ENCODE measurements around the gene IL21. TPM values are rescaled to one million over a fixed set of nuclear protein-coding genes. Genes with fewer than 3 reads are reported as not detected.
"Not testable (repeated sequence)": the region's sequence is repeated elsewhere in the genome, so short reads cannot be mapped to it uniquely, and the experiment has no call there.

The IL21 gene
- total RNA-seq, 1 donor from 2014 or later: 14.5 TPM

DNA sequence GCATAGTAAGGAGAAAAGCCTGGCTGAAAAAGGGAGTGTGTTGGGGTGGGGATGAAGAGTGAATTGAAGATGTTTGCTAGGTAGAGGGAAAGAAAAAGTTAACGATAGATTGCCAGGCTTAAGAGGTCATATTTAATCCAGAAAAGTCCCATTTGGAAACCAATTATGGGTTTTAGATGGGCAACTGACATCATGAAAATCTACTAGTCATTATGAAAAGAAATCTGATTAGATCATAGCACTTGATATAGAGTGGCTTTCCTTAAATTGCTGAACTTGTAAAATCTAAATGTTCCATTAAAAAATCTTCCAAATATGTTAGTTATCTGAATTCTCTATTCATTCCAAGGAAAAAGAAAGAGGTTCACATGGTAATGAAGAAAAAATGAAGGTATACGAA, 37.5 kb upstream of the IL21 start:
- peaks cover 12% of the 10 kb centered on the region for H3K9me3 Mint-ChIP-seq
- H3K27me3 Mint-ChIP-seq (ENCODE audit: low read depth): no peaks in the 10 kb centered on the region
- intact Hi-C loops (cut with micrococcal nuclease): loop anchor here (5.0 kb wide), 1 partner anchor 76 kb away; no protein-coding TSS in a partner anchor
- H3K27ac Mint-ChIP-seq: peak overlapping the region; percentile 91
- H3K36me3 Mint-ChIP-seq (ENCODE audit: low read depth): peaks cover 20% of the 10 kb centered on the region
- no peak for DNase-seq (ENCODE audit: low spot score)
- H3K4me3 Mint-ChIP-seq (ENCODE audit: low read depth): peak overlapping the region; percentile 11
- peaks cover 51% of the 10 kb centered on the region for H3K4me1 Mint-ChIP-seq (ENCODE audit: low read depth)

DNA sequence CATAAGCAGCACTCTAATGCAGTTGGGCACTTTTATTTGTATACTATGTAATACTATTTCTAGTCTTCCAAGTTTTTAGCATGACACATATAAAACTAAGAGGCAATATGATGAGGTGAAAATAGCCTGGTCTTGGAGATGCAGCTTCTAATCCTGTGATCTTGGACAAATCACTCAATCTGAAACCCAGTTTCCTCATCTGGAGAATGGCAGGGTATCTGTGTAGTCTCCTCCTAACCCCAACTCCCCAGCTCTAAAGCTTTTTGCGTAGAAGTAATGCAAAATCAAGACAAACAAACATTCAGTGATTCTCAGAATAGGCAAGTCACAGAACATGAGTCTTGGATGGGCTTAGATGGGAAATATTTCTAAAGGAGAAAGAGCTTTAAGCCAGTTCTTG, 36.7 kb upstream of the IL21 start:
- peak overlapping the region; percentile 91 for H3K27ac Mint-ChIP-seq
- no peaks in the 10 kb centered on the region for H3K27me3 Mint-ChIP-seq (ENCODE audit: low read depth)
- intact Hi-C loops (cut with micrococcal nuclease): loop anchor here (5.0 kb wide), 1 partner anchor 75 kb away; no protein-coding TSS in a partner anchor
- H3K4me3 Mint-ChIP-seq (ENCODE audit: low read depth): peak overlapping the region; percentile 23
- peaks cover 20% of the 10 kb centered on the region for H3K36me3 Mint-ChIP-seq (ENCODE audit: low read depth)
- DNase-seq (ENCODE audit: low spot score): no peak
- H3K4me1 Mint-ChIP-seq (ENCODE audit: low read depth): peaks cover 43% of the 10 kb centered on the region
- peaks cover 12% of the 10 kb centered on the region for H3K9me3 Mint-ChIP-seq

DNA sequence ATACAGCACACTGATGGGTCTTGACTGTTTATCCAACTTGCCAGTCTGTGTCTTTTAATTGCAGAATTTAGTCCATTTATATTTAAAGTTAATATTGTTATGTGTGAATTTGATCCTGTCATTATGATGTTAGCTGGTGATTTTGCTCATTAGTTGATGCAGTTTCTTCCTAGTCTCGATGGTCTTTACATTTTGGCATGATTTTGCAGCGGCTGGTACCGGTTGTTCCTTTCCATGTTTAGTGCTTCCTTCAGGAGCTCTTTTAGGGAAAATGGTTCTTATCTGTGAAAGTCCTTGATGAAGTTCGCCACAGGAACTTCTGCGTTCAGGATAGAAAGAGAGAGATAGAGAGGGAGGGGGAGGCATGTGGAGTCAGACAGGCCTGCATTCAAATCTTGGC, 35.7 kb upstream of the IL21 start:
- DNase-seq (ENCODE audit: low spot score); H3K27ac Mint-ChIP-seq; H3K4me3 Mint-ChIP-seq (ENCODE audit: low read depth); H3K27me3 Mint-ChIP-seq (ENCODE audit: low read depth): not testable (repeated sequence)
- peaks cover 12% of the 10 kb centered on the region for H3K9me3 Mint-ChIP-seq
- intact Hi-C loops (cut with micrococcal nuclease): loop anchor here (5.0 kb wide), 1 partner anchor 74 kb away; no protein-coding TSS in a partner anchor
- H3K4me1 Mint-ChIP-seq (ENCODE audit: low read depth): peaks cover 41% of the 10 kb centered on the region
- H3K36me3 Mint-ChIP-seq (ENCODE audit: low read depth): peaks cover 20% of the 10 kb centered on the region

DNA sequence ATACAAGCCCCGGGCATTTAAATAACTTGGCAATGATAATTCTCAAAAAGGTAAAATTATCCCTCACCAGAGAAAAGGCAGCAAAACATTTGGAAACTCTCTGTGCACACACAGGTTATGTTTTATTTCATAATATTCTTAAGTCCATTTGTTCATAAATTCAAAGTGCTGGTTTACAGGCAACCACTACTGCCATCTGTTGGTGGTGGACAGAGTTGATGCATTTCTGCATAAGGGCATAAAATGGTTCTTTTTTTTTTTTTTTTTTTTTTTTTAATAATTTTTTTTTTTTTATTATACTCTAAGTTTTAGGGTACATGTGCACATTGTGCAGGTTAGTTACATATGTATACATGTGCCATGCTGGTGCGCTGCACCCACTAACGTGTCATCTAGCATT, 31.5 kb upstream of the IL21 start:
- DNase-seq (ENCODE audit: low spot score): no peak
- Mint-ChIP-seq H3K36me3 (ENCODE audit: low read depth) (peaks cover 9% of the 10 kb centered on the region), H3K4me3 (ENCODE audit: low read depth) (no peak overlapping the region), H3K4me1 (ENCODE audit: low read depth) (peaks cover 9% of the 10 kb centered on the region), H3K9me3 (peaks cover 8% of the 10 kb centered on the region), H3K27me3 (ENCODE audit: low read depth) (no peaks in the 10 kb centered on the region), H3K27ac (no peak overlapping the region)
- intact Hi-C loops (cut with micrococcal nuclease): no loop called here

DNA sequence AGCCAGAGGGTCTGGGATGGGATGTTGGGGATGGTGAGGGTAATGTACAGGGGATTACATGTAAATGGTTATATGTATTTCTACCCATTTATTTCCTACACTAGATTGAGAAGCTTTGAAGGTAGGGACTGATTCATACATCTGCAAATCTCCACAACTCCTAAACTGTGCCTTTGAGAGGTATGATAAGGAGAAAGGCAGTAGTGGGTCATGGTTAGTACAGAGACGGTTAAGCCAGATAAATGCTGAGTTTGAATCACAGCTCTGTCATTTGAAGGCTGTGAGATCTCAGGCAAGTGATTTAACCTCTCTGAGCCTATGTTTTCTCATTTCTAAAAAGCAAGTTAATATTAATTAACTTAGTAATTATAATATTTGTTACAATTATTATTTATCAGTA, 29.3 kb upstream of the IL21 start:
- Mint-ChIP-seq H3K4me3 (ENCODE audit: low read depth) (no peak overlapping the region), H3K4me1 (ENCODE audit: low read depth) (peaks cover 4% of the 10 kb centered on the region), H3K27ac (no peak overlapping the region), H3K9me3 (no peaks in the 10 kb centered on the region), H3K36me3 (ENCODE audit: low read depth) (no peaks in the 10 kb centered on the region), H3K27me3 (ENCODE audit: low read depth) (no peaks in the 10 kb centered on the region)
- intact Hi-C loops (cut with micrococcal nuclease): no loop called here
- DNase-seq (ENCODE audit: low spot score): no peak

DNA sequence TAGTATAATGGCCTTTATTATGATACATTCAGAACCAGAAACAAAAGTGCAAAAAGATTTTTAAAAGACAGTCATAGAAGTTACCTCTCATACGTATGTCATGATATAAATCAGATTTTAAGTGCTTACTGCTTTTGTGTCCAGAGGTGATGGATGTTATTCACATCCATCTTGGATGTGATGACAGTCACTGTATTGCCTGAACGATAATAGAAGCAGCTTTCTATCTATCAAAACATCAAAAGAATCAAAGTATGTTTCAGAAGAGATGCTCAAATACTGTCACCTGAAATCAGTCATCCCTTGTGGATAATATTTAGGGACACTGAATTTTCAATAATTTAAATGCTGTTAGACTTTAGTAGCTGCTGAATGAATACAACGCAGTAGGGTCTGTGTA, 26.8 kb upstream of the IL21 start:
- no peak overlapping the region for H3K4me3 Mint-ChIP-seq (ENCODE audit: low read depth)
- no peaks in the 10 kb centered on the region for H3K9me3 Mint-ChIP-seq
- H3K27ac Mint-ChIP-seq: no peak overlapping the region
- H3K27me3 Mint-ChIP-seq (ENCODE audit: low read depth): no peaks in the 10 kb centered on the region
- H3K36me3 Mint-ChIP-seq (ENCODE audit: low read depth): no peaks in the 10 kb centered on the region
- intact Hi-C loops (cut with micrococcal nuclease): no loop called here
- peaks cover 4% of the 10 kb centered on the region for H3K4me1 Mint-ChIP-seq (ENCODE audit: low read depth)
- DNase-seq (ENCODE audit: low spot score): no peak

DNA sequence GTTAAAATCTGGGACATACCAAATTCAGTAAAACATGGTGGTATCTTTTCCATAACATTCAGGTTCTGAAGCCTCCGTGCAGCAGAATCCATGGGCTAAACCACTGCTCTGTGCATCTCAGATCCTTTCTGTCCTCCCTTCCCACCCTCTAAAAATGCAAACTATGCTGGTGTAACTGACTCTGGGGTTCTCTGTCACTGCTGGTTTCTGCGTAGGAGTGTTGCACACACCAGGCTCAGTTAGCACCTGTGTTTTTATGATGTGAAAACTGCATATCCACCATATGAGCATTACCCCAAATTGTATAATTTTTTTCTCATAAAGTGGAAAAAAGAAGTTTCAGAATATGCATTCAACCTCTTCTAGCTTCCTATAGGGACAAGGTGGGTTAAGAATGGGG, 22.4 kb upstream of the IL21 start:
- Mint-ChIP-seq H3K27me3 (ENCODE audit: low read depth) (no peaks in the 10 kb centered on the region), H3K4me3 (ENCODE audit: low read depth) (no peak overlapping the region), H3K9me3 (no peaks in the 10 kb centered on the region), H3K4me1 (ENCODE audit: low read depth) (no peaks in the 10 kb centered on the region), H3K27ac (no peak overlapping the region), H3K36me3 (ENCODE audit: low read depth) (no peaks in the 10 kb centered on the region)
- intact Hi-C loops (cut with micrococcal nuclease): no loop called here
- DNase-seq (ENCODE audit: low spot score): no peak

DNA sequence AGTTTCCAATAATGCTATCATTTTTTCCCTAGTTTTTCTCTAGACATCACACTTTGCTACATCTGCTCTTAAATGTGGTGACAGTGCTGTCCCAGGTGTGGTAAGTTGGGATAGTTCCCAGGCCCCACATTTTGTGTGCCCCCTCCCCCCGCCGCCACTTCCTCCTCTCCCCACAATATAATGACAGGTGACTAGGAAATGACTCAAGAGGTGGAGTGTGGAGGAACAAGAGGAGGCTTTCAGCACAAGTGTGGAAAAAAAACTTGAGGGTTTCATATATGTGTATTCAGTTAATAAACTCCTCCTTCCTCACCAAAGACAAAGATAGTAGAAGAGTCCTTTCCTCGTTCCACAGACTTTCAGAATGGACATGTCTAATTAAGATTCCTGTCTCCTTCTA, 18.3 kb upstream of the IL21 start:
- Mint-ChIP-seq H3K36me3 (ENCODE audit: low read depth) (no peaks in the 10 kb centered on the region), H3K27ac (no peak overlapping the region), H3K27me3 (ENCODE audit: low read depth) (no peaks in the 10 kb centered on the region), H3K9me3 (peaks cover 4% of the 10 kb centered on the region), H3K4me1 (ENCODE audit: low read depth) (peaks cover 4% of the 10 kb centered on the region), H3K4me3 (ENCODE audit: low read depth) (no peak overlapping the region)
- DNase-seq (ENCODE audit: low spot score): no peak
- intact Hi-C loops (cut with micrococcal nuclease): no loop called here

DNA sequence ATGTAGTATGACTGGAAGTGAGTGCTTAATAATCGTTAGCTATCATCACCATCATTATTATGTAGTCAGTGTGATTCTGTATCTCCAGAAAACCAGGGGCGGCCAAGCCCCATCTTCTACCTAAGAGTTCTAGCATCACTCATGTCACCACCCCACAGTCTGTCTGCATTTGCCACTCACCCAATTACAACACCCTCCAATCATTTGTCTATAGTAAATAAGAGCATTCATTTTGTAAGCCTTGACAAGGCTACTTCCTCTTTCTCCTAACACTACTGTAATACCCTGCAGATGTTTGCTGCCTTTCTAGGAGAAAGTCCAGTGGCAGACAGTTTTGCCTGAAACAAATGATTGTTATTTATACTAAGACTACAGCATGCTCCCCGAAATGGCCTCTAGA, 15.8 kb upstream of the IL21 start:
- peaks cover 7% of the 10 kb centered on the region for H3K9me3 Mint-ChIP-seq
- peaks cover 13% of the 10 kb centered on the region for H3K4me1 Mint-ChIP-seq (ENCODE audit: low read depth)
- H3K4me3 Mint-ChIP-seq (ENCODE audit: low read depth): no peak overlapping the region
- no peak for DNase-seq (ENCODE audit: low spot score)
- intact Hi-C loops (cut with micrococcal nuclease): no loop called here
- H3K36me3 Mint-ChIP-seq (ENCODE audit: low read depth): no peaks in the 10 kb centered on the region
- H3K27me3 Mint-ChIP-seq (ENCODE audit: low read depth): no peaks in the 10 kb centered on the region
- H3K27ac Mint-ChIP-seq: no peak overlapping the region

DNA sequence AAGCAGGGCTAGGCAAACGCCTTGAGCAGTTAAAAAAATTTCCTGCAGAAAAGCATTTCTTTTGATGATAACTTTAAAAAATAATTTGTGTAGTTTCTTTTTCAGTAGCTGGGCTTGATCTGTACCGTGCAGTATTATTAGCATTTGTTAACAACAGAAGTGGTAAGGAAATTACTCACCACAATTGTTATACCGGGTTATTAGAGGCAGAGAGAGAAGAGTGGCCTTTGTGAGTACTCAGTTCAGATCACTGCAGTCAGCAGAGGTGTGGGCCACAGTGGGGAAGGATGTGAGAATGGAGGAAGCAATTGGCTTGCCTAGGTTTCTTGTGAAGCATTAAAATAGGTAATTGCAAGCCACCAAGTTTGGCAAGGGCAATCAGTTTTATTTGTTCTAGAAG, 14.3 kb upstream of the IL21 start:
- H3K27ac Mint-ChIP-seq: no peak overlapping the region
- DNase-seq (ENCODE audit: low spot score): no peak
- H3K4me3 Mint-ChIP-seq (ENCODE audit: low read depth): no peak overlapping the region

DNA sequence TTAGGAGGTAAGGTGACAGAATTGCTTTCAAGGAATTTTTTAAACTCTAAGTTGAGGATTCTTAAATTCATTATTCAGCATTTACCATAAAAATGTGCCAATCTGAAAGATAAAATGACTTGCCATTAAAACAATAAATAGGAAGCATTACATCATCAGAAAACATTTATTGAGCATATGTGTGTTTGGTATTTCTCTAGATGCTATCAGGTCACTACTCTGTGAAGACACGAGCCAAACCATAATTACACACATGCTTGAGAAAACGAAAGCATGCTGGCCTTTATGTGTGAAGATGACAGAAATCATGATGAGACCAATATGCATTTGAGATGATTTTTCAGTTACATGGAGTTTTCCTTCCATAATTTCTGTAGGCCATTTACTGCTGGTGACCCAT, 12.3 kb upstream of the IL21 start:
- H3K4me1 Mint-ChIP-seq (ENCODE audit: low read depth): peaks cover 13% of the 10 kb centered on the region
- H3K27me3 Mint-ChIP-seq (ENCODE audit: low read depth): no peaks in the 10 kb centered on the region
- intact Hi-C loops (cut with micrococcal nuclease): no loop called here
- no peak for DNase-seq (ENCODE audit: low spot score)
- peaks cover 7% of the 10 kb centered on the region for H3K9me3 Mint-ChIP-seq
- peak overlapping the region; percentile 7 for H3K27ac Mint-ChIP-seq
- H3K36me3 Mint-ChIP-seq (ENCODE audit: low read depth): no peaks in the 10 kb centered on the region
- H3K4me3 Mint-ChIP-seq (ENCODE audit: low read depth): no peak overlapping the region

More for the DNA sequence above, 14.3 kb upstream of the IL21 start:
- Mint-ChIP-seq H3K36me3 (ENCODE audit: low read depth) (no peaks in the 10 kb centered on the region), H3K4me1 (ENCODE audit: low read depth) (peaks cover 13% of the 10 kb centered on the region), H3K9me3 (peaks cover 7% of the 10 kb centered on the region), H3K27me3 (ENCODE audit: low read depth) (no peaks in the 10 kb centered on the region)
- intact Hi-C loops (cut with micrococcal nuclease): no loop called here

DNA sequence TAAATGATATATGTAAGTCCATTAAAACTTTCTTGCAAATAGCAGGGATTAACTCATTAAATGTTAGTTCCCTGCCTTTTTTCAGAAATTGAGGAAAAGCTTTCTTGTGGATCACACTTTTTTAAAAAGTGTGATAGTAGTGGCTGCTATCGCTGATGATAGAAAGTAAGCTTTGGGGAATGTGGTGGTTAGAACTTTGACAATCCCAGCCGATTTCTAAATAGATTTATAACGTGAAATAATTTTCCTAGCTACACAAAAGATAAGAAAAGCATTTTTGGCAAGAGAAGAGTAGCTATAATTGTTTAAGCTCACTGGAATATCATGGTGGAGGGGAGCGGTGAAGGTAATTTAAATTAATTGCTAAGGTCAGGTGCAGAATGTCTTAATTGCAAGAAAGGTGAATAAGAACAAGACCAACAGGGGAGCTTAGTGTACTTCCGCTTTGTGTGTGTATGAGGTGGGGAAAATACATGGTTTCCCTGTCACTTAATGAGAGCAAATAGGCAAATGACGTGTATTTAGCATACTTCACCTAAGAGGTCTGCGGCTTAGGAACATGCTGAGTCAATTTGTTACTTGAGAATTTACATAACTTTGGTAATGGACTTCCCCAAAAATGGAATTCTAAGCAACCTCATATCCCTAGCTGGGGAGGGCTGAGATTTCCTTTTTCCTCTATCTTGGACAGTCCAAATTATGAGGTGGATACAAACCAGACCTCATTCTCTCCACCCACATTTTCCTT, 11.7 kb upstream of the IL21 start:
- Mint-ChIP-seq H3K27me3 (ENCODE audit: low read depth) (no peaks in the 10 kb centered on the region), H3K27ac (peak overlapping the region; percentile 7), H3K36me3 (ENCODE audit: low read depth) (no peaks in the 10 kb centered on the region), H3K9me3 (peaks cover 7% of the 10 kb centered on the region), H3K4me3 (ENCODE audit: low read depth) (no peak overlapping the region), H3K4me1 (ENCODE audit: low read depth) (peaks cover 13% of the 10 kb centered on the region)
- DNase-seq (ENCODE audit: low spot score): no peak
- intact Hi-C loops (cut with micrococcal nuclease): no loop called here

DNA sequence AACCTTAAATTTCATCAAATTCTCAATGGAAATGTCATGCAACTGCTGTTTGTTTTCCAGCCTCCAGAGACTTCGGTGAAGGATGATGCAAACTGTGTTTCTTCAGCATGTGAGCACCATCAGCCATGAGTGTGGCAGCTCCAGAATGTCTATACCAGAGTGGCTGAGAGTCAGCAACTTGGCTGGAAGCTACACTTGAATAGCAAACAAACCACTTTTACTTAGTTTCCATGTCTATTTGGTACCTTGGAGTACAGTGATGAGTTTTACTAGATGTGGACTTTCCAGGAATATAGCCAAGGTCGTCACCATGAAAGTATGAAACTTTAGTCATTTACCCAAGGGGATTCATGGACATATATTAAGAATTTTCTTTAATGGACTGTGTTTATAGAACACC, 4.3 kb upstream of the IL21 start:
- peaks cover 3% of the 10 kb centered on the region for H3K27me3 Mint-ChIP-seq (ENCODE audit: low read depth)
- no peaks in the 10 kb centered on the region for H3K9me3 Mint-ChIP-seq
- intact Hi-C loops (cut with micrococcal nuclease): no loop called here

More for the DNA sequence above, 4.3 kb upstream of the IL21 start:
- peaks cover 12% of the 10 kb centered on the region for H3K4me1 Mint-ChIP-seq (ENCODE audit: low read depth)
- H3K36me3 Mint-ChIP-seq (ENCODE audit: low read depth): no peaks in the 10 kb centered on the region
- H3K27ac Mint-ChIP-seq: no peak overlapping the region
- H3K4me3 Mint-ChIP-seq (ENCODE audit: low read depth): no peak overlapping the region
- DNase-seq (ENCODE audit: low spot score): no peak

Measured in activated T-helper 2 cell treated with anti-CD3 and anti-CD28 coated beads, Interferon-gamma antibody, Interleukin-2, Interleukin-4, amounts not matched to agents 10 μg/mL and 5 μg/mL and 100 μg/mL, durations not matched to agents 14 hours and 24 hours and 36 hours (primary cell).